PC-3 (cell line): ENCODE data around the gene UBE2QL1.

Experiments
- EZH2 ChIP-seq: fragments of 300-600 bp; sonication (generic); IDR thresholded peaks from one replicate; pipeline ENCODE4 v1.6.1; 2017; ENCODE audit warnings: antibody characterized with exemption, mild to moderate bottlenecking, low read length; ENCODE audit not compliant: unreplicated experiment
- EZH2phosphoT487 ChIP-seq: fragments of 300-600 bp; sonication (generic); IDR thresholded peaks from 2 replicates; pipeline ENCODE4 v1.6.1; 2018; ENCODE audit warnings: mild to moderate bottlenecking, antibody characterized with exemption, low read length, borderline replicate concordance
- TF ChIP-seq, protein P1 (sequence below): fragments of 300-600 bp; sonication (generic); conservative IDR thresholded peaks from 2 replicates; pipeline ENCODE4 v1.5.1; 2017; ENCODE audit warnings: antibody characterized with exemption, low read depth, mild to moderate bottlenecking, low read length

DNA sequence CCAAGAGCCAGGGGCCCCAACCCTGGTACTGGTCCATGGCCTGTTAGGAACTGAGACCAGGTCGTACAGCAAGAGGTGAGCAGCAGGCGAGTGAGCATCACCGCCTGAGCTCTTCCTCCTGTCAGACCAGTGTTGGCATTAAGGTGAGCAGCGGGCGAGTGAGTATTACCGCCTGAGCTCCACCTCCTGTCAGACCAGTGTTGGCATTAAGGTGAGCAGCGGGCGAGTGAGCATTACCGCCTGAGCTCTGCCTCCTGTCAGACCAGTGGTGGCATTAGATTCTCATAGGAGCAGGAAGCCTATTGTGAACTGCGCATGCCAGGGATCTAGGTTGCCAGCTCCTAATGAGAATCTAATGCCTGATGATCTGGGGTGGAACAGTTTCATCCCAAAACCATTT is 31.0 kb upstream of the UBE2QL1 start:
- TF ChIP-seq, protein P1, sequence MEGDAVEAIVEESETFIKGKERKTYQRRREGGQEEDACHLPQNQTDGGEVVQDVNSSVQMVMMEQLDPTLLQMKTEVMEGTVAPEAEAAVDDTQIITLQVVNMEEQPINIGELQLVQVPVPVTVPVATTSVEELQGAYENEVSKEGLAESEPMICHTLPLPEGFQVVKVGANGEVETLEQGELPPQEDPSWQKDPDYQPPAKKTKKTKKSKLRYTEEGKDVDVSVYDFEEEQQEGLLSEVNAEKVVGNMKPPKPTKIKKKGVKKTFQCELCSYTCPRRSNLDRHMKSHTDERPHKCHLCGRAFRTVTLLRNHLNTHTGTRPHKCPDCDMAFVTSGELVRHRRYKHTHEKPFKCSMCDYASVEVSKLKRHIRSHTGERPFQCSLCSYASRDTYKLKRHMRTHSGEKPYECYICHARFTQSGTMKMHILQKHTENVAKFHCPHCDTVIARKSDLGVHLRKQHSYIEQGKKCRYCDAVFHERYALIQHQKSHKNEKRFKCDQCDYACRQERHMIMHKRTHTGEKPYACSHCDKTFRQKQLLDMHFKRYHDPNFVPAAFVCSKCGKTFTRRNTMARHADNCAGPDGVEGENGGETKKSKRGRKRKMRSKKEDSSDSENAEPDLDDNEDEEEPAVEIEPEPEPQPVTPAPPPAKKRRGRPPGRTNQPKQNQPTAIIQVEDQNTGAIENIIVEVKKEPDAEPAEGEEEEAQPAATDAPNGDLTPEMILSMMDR: no peak
- TF ChIP-seq EZH2phosphoT487: no peak
- TF ChIP-seq EZH2: no peak
